K562 treated with DMSO at 1 percent for 48 hours (cell line): ENCODE results near the gene SP9. TPM values are rescaled to one million over a fixed set of nuclear protein-coding genes. Genes with fewer than 3 reads are reported as not detected.

Experiments
- total RNA-seq: library from RNA; unstranded; fragments of 300-600 nt; gene quantifications from 2 replicates; pipeline ENCODE4 v1.2.3, GENCODE V29; 2022; ENCODE audit warnings: low replicate concordance; ENCODE audit errors: extremely low read depth

The SP9 gene
- not detected in 2 replicates for total RNA-seq

DNA sequence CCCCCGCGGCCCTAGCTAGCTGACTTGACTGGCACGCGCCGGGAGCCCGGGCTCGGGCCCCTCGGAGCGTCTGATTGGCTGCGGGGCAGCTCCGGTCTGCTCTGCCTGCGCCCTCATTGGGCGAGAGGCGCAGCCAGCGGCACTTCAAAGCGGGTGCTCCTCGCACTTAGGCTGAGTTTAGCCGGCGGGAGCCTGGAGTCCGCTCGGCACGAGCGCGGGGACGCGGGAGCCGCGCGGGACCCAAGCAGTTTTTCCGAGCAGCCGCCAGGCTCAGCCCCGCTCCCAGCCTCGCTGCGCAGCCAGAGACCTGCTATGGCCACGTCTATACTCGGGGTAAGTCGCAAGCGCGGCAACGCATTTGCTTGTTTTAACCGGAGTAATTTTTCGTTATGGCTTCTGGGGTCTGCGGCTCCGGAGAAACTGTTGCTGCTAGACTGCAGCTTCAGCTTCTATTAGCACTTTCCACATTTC lies at the start of gene SP9:
Gene SP9, plus strand, starts transcription at position 174 of the 471 bp plus-strand sequence. Its CDS starts 139 bp downstream, at position 313.

Other genes starting within 250 kb of the SP9 start
- not detected in 2 replicates for gene OLA1, start 86.4 kb upstream of the SP9 start, total RNA-seq
- gene SCRN3, start 60.8 kb downstream of the SP9 start, total RNA-seq: not detected in 2 replicates
- gene GPR155, start 152.1 kb downstream of the SP9 start, total RNA-seq: not detected in 2 replicates